ENCODE measurements around the gene TENM4.

Gene TENM4

GRCh38 chr11:79078999-79079398 is 361.8 kb downstream of the TENM4 start:
- DNase-seq: no peak

GRCh38 chr11:79078456-79078855 is 362.4 kb downstream of the TENM4 start:
- DNase-seq: peak; percentile 38

GRCh38 chr11:79077702-79078330 is 363.0 kb downstream of the TENM4 start:
- no peak for DNase-seq

DNA sequence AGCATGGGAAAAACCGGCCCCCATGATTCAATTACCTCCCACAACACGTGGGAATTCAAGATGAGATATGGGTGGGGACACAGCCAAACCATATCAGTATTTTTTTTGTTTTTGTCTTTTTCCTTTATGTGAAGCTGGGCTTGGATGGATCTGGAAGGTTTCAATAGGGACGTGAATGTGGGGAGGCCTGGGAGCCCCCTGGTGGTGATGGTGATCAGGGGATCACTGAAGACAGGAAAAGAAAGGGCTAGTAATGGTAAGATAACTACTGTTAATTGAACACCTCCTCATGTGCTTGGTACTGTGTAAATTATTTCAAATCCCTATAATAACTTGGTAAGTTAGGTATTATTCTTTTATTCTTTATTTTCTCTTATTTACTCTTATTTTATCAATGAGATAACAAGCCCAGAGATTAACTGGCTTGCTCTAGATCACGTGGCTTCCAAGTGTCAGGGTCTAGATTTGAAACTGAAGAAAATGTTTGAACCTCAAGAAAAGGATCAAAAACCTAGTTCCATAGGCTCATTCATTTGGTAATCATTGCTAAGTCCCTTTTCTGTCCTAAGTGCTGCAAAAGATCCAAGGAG is 364.2 kb downstream of the TENM4 start:
- DNase-seq: no peak

DNA sequence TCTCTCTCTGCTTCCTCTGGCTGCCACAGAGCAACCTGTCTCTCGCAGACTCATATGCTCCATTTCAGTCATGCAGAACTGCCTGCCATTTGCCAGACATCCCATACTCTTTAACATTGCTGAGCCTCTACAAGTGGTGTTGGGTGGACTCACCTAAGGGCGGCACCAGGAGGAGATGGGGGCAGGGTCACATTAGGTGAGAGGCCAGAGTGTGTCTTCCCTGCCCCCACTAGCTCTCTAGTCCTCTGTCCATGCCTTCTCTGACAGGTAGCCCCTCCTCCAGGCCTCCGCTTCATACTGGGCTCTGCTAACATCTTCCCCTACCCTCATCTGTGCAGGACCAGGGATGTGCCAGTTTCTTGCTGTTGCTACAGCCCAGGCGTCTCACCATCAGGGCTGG is 366.3 kb downstream of the TENM4 start:
- DNase-seq: no peak

DNA sequence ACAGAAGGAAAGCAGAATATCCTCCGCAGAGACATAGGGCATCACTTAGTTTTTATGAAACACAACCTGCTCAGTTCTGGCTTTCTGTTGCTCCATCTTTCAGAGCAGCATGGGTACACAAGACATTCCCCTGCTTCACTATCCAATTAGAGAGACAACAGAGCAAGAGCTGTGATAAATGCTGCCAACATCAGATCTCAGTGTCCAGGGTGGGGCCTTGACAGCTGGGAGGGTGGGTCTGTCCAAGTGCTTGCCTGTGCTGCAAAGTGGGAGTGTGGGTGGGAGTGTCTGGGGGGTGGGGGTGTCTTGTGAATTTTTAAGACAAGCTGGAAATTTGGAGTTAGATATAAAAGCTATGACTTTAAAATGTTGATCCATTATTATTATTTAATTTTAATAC is 369.6 kb downstream of the TENM4 start:
- no peak for DNase-seq

- DNase-seq: no peak
Observed at GRCh38 chr11:79070518-79070917, 370.3 kb downstream of the TENM4 start.

DNA sequence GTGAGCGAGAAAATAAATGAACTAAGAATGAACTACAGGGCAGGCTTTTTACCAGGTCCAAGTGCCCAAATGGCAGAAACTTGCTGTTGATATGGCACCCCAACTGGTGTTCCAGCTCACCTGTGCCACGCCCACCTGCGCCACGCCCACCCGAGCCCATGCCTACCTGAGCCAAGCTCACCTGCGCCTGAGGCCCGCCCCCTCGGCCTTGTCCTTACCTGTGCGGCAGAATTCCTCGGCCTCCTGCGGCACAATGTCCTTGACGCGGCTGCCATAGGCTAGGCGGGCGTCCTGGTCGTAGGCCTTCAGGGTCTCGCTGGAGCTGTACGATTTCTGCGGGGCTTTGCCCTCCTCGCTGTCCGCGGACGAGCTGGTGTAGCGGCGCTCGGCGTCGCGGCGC is 371.3 kb downstream of the TENM4 start:
- DNase-seq: no peak

GRCh38 chr11:79068356-79068755 is 372.5 kb downstream of the TENM4 start:
- DNase-seq: no peak

DNA sequence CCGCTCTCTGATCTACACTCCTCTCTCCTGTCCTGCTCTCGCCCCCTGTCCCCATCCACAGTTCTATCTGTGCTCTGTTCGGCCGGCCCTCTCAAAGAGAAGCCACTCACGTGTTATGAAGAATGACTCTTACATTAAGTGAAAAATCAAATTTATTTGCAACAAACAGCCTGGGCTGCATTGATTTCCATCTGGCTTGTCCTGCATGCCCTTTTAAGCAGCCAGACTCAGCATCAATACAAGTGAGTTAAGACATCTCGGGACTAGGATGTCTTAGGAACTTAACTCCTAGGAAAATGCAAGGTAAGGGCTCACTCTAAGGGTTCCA is 373.5 kb downstream of the TENM4 start:
- DNase-seq: no peak

DNA sequence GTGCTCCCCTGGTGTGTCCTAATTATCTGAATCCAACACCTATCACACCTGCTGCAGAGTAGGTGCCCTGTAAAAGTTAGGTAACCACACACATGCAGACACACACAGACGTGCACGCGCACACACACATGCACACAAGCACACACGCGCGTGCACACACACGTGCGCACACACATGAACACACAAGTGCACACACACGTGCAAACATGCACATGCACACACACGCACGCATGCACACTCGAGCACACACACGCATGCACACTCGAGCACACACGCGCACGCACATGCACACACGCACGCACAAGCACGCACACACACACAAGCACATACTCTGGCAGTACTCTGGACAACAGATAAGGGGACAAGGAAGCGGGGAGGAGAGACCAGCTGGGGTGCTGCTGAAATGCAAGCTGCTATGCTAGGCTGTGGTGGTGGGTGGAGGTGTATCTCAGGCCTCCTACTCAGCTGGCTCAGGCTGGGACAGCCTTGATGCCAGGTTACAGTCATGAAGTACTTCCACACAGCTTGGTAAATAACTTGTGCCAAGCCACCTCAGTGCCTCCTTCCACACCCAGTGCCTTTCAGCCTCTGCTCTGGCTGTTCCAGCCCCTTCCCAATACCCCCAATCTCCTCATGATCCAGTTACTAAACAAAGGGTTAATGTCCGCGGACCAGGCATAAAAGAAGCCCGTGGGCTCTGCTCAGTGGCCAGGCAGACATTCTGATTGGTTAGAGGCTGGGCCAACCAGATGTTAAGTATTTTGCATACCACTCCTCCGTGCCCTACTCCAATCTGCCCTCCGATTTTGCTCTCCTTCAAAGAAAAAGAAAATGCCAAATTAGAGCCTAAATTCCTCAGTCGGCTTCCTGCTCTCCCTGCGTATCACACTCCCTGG is 374.1 kb downstream of the TENM4 start:
- no peak for DNase-seq

- no peak for DNase-seq
Observed at GRCh38 chr11:79062814-79063762, 377.7 kb downstream of the TENM4 start.

- no peak for DNase-seq
Observed at GRCh38 chr11:79060081-79060953, 380.5 kb downstream of the TENM4 start.

GRCh38 chr11:79059141-79059540 is 381.7 kb downstream of the TENM4 start:
- peak; percentile 40 for DNase-seq

GRCh38 chr11:79055856-79056631 is 384.8 kb downstream of the TENM4 start:
- DNase-seq: peak; percentile 91

DNA sequence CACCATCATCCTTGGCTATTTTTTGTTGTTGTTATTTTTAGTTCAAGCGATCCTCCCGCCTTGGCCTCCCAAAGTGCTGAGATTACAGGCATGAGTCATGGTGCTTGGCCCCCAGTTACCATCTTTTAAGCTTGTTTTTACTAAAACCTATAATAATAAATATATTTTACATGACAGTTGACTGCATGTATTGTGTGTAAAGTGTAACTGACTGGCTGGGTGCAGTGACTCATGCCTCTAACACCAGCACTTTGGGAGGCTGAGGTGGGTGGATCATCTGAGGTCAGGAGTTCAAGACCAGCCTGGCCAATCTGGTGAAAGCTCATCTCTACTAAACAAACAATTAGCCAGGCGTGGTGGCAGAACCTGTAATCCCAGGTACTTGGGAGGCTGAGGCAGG is 386.2 kb downstream of the TENM4 start:
- peak; percentile 80 for DNase-seq

- no peak for DNase-seq
Observed at GRCh38 chr11:79052544-79052943, 388.3 kb downstream of the TENM4 start.

- no peak for DNase-seq
Observed at GRCh38 chr11:79050786-79051185, 390.0 kb downstream of the TENM4 start.

DNA sequence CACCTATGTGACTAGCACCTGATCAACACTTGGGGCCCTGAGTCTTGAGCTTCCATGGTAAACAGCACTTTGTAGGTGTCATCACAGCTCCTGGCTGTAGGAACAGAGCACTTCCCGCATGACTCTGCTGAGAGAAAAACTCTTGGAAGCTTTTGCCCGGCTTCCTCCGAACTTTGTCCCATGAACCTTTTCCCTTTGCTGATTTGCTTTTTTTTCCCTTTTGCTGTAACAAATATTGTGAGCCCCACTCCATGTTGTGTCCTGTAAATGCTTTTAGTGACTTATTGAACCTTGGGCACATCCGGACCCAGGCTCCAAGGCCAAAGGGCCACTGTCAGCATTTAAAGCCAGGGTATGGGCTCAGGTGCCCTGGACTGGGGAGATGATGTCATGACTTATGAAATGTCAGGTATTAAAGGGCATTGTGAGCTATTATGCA is 391.1 kb downstream of the TENM4 start:
- DNase-seq: no peak

DNA sequence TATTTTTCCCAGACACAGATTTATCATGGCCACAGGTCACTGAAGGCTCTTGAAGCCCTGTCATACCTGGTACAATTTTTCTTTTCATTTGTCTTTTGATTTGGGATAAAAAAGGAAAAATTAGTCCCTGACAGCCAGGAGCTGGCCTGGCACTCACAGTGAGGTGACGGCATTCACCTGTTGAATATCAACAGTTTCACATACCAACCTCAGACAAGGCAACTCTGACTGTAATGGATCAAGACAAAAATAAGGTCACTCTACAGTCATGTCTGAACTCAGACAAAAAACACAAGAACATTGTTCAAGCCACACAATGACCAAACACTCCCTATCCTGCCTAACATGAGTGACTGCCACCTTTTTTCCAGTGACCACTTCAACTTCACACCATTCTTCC is 392.9 kb downstream of the TENM4 start:
- no peak for DNase-seq

- no peak for DNase-seq
Observed at GRCh38 chr11:79047321-79047720, 393.5 kb downstream of the TENM4 start.
